Measurements from ENCODE around the gene NPW. TPM values are rescaled to one million over a fixed set of nuclear protein-coding genes. Genes with fewer than 3 reads are reported as not detected.

The NPW gene
- total and polyA plus RNA-seq, 12 donors = 0.50 to 3.9 (median 1.2) TPM; not detected in 6

DNA sequence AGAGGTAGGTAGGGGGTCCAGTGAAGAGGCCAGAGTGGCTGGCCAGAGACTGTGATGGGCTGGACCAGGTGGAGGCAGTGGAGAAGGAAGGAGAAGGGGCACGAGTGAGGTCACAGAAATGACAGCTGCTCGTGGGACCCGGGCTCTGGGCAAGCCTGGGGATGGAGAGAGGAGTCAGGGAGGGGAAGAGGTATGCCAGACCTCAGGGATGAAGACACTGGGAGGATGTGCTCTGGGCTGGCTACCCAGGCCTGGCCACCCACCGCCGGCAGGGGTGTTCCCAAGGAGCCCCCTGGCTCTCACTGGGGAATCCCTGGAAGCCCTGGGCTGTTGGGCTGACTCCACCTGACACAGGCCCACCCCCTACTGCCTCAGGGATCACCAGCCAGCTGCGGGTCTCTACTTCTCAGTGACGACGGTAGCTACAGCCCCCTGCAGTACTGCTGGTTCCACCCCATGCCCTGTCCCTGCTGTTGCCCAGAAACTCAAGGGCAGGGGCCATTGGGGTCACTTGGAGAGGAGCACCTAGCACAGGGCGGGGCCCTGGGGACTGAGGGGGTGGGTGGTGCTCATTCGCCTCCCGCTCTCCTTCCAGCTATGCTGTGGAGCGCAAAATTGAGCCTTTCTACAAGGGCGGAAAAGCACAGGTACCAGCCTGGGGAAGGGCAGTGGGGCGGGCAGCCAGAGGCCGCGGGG is 46.0 kb upstream of the NPW start:
- Histone ChIP-seq H3K4me3 (no peak overlapping the region), H3K4me1 (replicated peaks in 1 of 2) (peaks cover 7 to 21% of the 10 kb centered on the region in 2 donors), H3K27me3 (no peaks in the 10 kb centered on the region), H3K9me3 (replicated peaks in 1 of 3) (no peaks in the 10 kb centered on the region), H3K36me3 (replicated peaks in 1 of 2) (peaks cover 0 to 46% of the 10 kb centered on the region in 2 donors), H3K27ac (no peak overlapping the region)
- intact Hi-C loops (cut with DNase I) = no loop called here
- no peak for DNase-seq
- TF ChIP-seq, protein P1, sequence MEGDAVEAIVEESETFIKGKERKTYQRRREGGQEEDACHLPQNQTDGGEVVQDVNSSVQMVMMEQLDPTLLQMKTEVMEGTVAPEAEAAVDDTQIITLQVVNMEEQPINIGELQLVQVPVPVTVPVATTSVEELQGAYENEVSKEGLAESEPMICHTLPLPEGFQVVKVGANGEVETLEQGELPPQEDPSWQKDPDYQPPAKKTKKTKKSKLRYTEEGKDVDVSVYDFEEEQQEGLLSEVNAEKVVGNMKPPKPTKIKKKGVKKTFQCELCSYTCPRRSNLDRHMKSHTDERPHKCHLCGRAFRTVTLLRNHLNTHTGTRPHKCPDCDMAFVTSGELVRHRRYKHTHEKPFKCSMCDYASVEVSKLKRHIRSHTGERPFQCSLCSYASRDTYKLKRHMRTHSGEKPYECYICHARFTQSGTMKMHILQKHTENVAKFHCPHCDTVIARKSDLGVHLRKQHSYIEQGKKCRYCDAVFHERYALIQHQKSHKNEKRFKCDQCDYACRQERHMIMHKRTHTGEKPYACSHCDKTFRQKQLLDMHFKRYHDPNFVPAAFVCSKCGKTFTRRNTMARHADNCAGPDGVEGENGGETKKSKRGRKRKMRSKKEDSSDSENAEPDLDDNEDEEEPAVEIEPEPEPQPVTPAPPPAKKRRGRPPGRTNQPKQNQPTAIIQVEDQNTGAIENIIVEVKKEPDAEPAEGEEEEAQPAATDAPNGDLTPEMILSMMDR (IDR thresholded peaks at IDR 0.05) = no peak
- no peak for TF ChIP-seq POLR2A (IDR thresholded peaks at IDR 0.05)
- WGBS, 4 donors = 84 to 94% (median 89%) methylated on average over 12 to 16 of the region's 16 CpGs

DNA sequence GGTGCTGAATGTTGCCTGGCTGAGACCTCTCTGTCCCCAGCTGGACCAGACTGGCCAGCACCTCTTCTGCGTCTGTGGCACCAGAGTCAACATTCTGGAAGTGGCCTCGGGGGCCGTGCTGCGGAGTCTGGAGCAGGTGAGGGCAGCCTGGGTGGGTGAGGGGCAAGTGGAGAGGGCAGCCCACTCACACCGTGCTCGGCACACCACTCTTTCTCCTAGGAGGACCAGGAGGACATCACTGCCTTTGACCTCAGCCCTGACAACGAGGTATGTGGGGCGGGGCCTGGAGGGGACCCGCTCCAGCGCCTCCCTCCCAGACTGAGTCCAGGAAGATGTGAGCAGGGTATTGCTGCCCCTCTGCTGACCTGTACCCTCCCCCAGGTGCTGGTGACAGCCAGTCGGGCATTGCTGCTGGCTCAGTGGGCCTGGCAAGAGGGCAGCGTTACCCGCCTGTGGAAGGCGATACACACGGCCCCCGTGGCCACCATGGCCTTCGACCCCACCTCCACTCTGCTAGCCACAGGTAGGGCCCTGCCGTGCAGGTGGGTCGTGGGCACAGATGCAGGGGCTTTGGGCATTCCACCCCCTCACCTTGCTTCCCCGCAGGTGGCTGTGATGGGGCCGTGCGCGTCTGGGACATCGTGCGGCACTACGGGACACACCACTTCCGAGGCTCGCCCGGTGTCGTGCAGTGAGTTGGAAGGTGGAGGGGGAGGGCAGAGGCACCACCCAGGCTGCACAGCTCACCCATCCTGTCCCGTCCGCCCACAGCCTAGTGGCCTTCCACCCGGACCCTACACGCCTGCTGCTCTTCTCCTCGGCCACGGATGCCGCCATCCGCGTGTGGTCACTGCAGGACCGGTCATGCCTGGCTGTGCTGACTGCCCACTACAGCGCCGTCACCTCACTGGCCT is 45.2 kb upstream of the NPW start:
- Histone ChIP-seq H3K36me3 (replicated peaks in 1 of 2) (peaks cover 0 to 47% of the 10 kb centered on the region in 2 donors), H3K4me3 (no peak overlapping the region), H3K27me3 (peaks cover 8% of the 10 kb centered on the region), H3K27ac (no peak overlapping the region), H3K4me1 (replicated peaks in 1 of 2) (peaks cover 7 to 21% of the 10 kb centered on the region in 2 donors), H3K9me3 (replicated peaks in 1 of 3) (no peaks in the 10 kb centered on the region)
- intact Hi-C loops (cut with DNase I) = no loop called here
- 89 to 94% (median 93%) methylated on average over 24 to 42 of the region's 42 CpGs for WGBS, 4 donors
- no peak for DNase-seq
- no peak for TF ChIP-seq POLR2A (IDR thresholded peaks at IDR 0.05)
- TF ChIP-seq, protein P1 (IDR thresholded peaks at IDR 0.05) = no peak

DNA sequence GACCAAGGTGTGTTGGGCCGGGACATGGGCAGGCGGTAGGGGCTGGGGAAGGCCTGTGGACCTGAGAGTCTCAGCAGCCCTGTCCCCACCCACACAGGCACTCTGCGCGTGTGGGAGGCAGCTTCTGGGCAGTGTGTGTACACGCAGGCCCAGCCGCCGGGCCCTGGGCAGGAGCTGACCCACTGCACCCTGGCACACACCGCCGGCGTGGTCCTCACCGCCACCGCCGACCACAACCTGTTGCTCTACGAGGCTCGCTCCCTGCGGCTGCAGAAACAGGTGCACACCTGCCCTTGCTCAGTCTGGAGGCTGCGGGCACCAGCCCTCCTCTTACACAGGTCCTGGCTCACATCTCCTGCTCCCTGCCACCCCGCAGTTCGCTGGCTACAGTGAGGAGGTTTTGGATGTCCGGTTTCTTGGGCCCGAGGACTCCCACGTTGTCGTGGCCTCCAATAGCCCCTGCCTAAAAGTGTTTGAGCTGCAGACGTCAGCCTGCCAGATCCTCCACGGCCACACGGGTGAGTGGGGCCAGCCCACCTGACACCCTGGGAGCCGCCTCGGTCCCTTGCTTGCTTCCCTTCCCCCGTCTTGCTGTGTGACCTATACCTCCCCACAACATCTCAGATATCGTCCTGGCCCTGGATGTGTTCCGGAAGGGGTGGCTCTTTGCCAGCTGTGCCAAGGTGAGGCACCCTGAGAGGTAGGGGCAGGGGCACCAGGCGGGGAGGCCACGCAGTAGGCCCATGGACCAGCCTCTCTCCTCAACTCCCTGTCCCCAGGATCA is 44.0 kb upstream of the NPW start:
- peaks cover 20% of the 10 kb centered on the region for H3K27me3 ChIP-seq
- H3K4me3 ChIP-seq = no peak overlapping the region
- TF ChIP-seq, protein P1 (IDR thresholded peaks at IDR 0.05) = no peak
- no peak for TF ChIP-seq POLR2A (IDR thresholded peaks at IDR 0.05)
- no peak for DNase-seq
- WGBS, 4 donors = 91 to 95% (median 91%) methylated on average over 22 to 33 of the region's 33 CpGs
- peaks cover 7 to 20% of the 10 kb centered on the region in 2 donors for H3K4me1 ChIP-seq (replicated peaks in 1 of 2)
- H3K9me3 ChIP-seq (replicated peaks in 1 of 3) = no peaks in the 10 kb centered on the region
- intact Hi-C loops (cut with DNase I) = no loop called here
- peaks cover 0 to 47% of the 10 kb centered on the region in 2 donors for H3K36me3 ChIP-seq (replicated peaks in 1 of 2)
- H3K27ac ChIP-seq = no peak overlapping the region

DNA sequence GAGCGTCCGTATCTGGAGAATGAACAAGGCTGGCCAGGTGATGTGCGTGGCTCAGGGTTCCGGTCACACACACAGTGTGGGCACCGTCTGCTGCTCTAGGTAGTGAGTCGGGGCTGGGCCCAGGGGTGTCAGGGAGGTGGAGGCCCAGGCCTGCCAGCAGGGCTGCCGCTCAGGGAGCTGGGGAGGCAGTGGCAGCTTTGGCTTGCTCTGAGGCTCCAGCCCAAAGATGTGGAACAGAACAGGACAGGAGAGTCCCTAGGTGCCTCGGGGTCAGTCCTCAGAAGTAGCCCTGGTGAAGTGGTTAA is 43.4 kb upstream of the NPW start:
- Histone ChIP-seq H3K27ac (no peak overlapping the region), H3K4me1 (replicated peaks in 1 of 2) (peaks cover 7 to 14% of the 10 kb centered on the region in 2 donors), H3K9me3 (replicated peaks in 1 of 3) (no peaks in the 10 kb centered on the region), H3K36me3 (replicated peaks in 1 of 2) (peaks cover 0 to 47% of the 10 kb centered on the region in 2 donors), H3K27me3 (peaks cover 25% of the 10 kb centered on the region), H3K4me3 (no peak overlapping the region)
- WGBS, 4 donors = 86 to 95% (median 91%) methylated on average over 4 to 8 of the region's 8 CpGs
- no peak for DNase-seq
- intact Hi-C loops (cut with DNase I) = no loop called here
- TF ChIP-seq, protein P1 (IDR thresholded peaks at IDR 0.05) = no peak

Data from adrenal gland (tissue), 12 donors.